ENCODE results near the gene SETBP1. TPM values are rescaled to one million over a fixed set of nuclear protein-coding genes. Genes with fewer than 3 reads are reported as not detected.

Gene SETBP1
- polyA plus RNA-seq, 1 experiment: 0.71 TPM

DNA sequence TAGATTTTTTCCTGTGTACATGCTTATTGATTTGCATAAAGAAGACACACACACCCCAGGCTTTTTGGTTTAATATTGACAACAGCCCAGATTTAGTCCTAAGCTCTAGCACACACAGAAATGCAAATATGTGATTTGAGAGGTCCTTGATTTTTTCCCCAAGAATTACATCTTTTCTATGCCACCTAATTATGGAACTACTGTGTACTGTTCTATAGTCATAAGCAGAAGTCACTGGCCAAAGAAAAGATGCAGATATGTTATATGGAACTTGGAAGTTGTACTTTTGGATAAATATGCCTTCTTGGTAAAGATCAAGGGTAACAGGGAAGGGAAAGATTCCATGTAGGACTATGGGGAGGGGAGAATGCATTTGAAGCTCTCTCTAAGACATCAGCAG is 105.6 kb downstream of the SETBP1 start:
- POLR2A ChIA-PET: no interaction called here
- CTCF ChIA-PET: no interaction called here
- DNase-seq (ENCODE audit: low read depth, low spot score): no peak
- Histone ChIP-seq H3K27me3 (ENCODE audit: control insufficient read depth, insufficient read depth, low read length) (no peaks in the 10 kb centered on the region), H3K4me3 (ENCODE audit: low read depth, low read length) (no peak overlapping the region), H3K27ac (ENCODE audit: low read depth, low read length) (no peak overlapping the region), H3K9me3 (ENCODE audit: control insufficient read depth, insufficient read depth, low read length) (no peaks in the 10 kb centered on the region)
- TF ChIP-seq CTCF (IDR thresholded peaks at IDR 0.05; ENCODE audit: low read depth, low read length): no peak

DNA sequence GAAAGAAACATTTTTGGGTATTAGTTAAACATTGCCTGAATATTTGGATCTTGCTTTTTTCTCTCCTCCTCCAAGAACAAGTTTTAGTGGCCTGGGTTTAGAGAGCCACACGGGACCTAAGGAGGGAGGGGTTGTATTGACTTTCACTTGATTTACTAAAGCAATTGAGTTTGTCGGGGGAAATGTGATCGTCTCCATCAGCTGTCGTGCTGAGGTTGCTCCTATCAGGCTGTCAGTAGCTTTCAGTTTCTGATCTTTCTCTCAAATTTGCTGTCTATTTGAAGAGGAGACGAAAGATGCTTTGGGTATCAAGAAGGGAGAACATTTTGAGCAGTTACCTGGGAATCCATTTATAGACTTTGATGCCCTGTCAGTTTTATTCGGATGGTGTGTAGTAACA is 106.0 kb downstream of the SETBP1 start:
- Histone ChIP-seq H3K4me3 (ENCODE audit: low read depth, low read length) (no peak overlapping the region), H3K27ac (ENCODE audit: low read depth, low read length) (no peak overlapping the region), H3K9me3 (ENCODE audit: control insufficient read depth, insufficient read depth, low read length) (no peaks in the 10 kb centered on the region), H3K27me3 (ENCODE audit: control insufficient read depth, insufficient read depth, low read length) (no peaks in the 10 kb centered on the region)
- DNase-seq (ENCODE audit: low read depth, low spot score): no peak
- TF ChIP-seq CTCF (IDR thresholded peaks at IDR 0.05; ENCODE audit: low read depth, low read length): no peak
- CTCF ChIA-PET: no interaction called here
- POLR2A ChIA-PET: no interaction called here

DNA sequence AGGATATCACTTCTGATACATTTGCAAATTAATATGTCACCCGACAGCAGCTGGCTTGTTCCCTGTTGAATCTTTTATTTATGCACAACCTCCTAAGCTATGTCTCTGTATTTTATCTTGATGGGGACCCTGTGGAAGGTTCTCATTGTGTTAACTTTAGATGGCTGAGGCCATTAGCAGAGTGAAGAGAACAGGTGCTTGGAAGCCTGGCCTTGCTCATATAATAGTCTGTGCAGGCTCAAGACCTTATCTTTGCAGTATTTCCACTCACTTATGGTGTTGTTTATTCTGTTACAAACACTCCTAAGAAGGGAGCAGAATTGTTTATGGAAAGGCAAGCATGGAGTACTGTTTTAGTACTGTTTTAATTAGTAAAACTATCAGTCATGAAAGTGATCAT is 107.6 kb downstream of the SETBP1 start:
- ChIA-PET POLR2A (no interaction called here), CTCF (no interaction called here)
- no peak overlapping the region for H3K27ac ChIP-seq (ENCODE audit: low read depth, low read length)
- H3K9me3 ChIP-seq (ENCODE audit: control insufficient read depth, insufficient read depth, low read length): no peaks in the 10 kb centered on the region
- no peak for TF ChIP-seq CTCF (IDR thresholded peaks at IDR 0.05; ENCODE audit: low read depth, low read length)
- DNase-seq (ENCODE audit: low read depth, low spot score): no peak
- H3K27me3 ChIP-seq (ENCODE audit: control insufficient read depth, insufficient read depth, low read length): no peaks in the 10 kb centered on the region
- no peak overlapping the region for H3K4me3 ChIP-seq (ENCODE audit: low read depth, low read length)

DNA sequence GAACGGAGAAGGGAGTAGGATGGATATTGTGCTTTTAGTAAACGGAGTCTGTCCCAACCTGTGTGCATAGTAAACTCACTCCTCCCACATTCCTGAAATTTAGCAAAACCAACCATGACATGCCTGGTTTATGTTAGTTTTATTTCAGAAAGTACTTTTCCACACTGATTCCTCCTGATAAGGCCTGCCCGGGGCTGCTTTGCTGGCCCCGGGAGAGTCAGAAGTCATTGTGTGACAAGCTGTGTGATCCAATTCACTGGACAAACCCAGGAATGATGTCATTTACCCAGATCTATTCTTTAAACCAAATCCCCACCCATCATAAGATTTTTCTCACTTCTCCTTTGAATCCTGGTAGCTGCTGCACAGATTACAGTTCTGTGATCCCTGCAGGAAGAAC is 109.0 kb downstream of the SETBP1 start:
- no peak for DNase-seq (ENCODE audit: low read depth, low spot score)
- Histone ChIP-seq H3K27me3 (ENCODE audit: control insufficient read depth, insufficient read depth, low read length) (no peaks in the 10 kb centered on the region), H3K27ac (ENCODE audit: low read depth, low read length) (no peak overlapping the region), H3K9me3 (ENCODE audit: control insufficient read depth, insufficient read depth, low read length) (no peaks in the 10 kb centered on the region), H3K4me3 (ENCODE audit: low read depth, low read length) (no peak overlapping the region)
- POLR2A ChIA-PET: no interaction called here
- CTCF ChIA-PET: no interaction called here
- no peak for TF ChIP-seq CTCF (IDR thresholded peaks at IDR 0.05; ENCODE audit: low read depth, low read length)

DNA sequence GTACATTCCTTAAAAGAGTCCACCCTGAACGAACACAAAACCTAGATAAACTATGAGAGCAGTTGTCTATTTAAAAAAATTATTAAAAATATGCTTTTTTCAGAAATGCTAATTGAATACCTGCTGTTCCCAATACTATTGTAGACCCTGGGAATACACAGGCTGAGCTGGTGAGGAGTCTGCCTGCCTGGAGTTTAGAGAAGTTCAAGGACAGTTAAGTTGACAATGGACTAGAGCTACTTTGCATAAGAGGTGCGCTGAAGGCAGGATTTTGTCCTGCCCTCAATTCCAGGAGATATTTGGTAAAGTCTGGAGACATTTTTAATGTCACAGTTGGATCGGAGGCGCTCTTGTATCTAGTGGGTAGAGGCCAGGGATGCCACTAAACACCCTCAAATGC is 110.2 kb downstream of the SETBP1 start:
- Histone ChIP-seq H3K27ac (ENCODE audit: low read depth, low read length) (no peak overlapping the region), H3K4me3 (ENCODE audit: low read depth, low read length) (no peak overlapping the region), H3K9me3 (ENCODE audit: control insufficient read depth, insufficient read depth, low read length) (no peaks in the 10 kb centered on the region), H3K27me3 (ENCODE audit: control insufficient read depth, insufficient read depth, low read length) (no peaks in the 10 kb centered on the region)
- ChIA-PET CTCF (interaction anchor here (0.6 kb wide), 1 partner anchor 36 kb away, joined by 3 read pairs; no protein-coding TSS in a partner anchor), POLR2A (no interaction called here)
- DNase-seq (ENCODE audit: low read depth, low spot score): no peak
- no peak for TF ChIP-seq CTCF (IDR thresholded peaks at IDR 0.05; ENCODE audit: low read depth, low read length)

Measured in AG04450 (cell line).